BLaER1 treated with 17β-estradiol and CSF1 and Interleukin-3, amounts not matched to agents 10 nM and 100 nM (cell line): ENCODE data around the gene PRAC1.
"Not testable (repeated sequence)": the region's sequence is repeated elsewhere in the genome, so short reads cannot be mapped to it uniquely, and the experiment has no call there.

Experiments used
- H3K27ac ChIP-seq, 11 experiments: shearing (Covaris generic); formaldehyde crosslinking; 2 replicates each; pipeline ENCODE4 v1.8.1; 2022
- H3K27me3 ChIP-seq, 11 experiments: shearing (Covaris generic); formaldehyde crosslinking; 2 replicates each; pipeline ENCODE4 v1.8.1; 2022
- H3K36me3 ChIP-seq, 11 experiments: shearing (Covaris generic); formaldehyde crosslinking; 2 replicates each; pipeline ENCODE4 v1.8.1; 2022
- H3K4me1 ChIP-seq, 10 experiments: shearing (Covaris generic); formaldehyde crosslinking; 2 replicates each; pipeline ENCODE4 v1.8.1; 2022
- H3K4me2 ChIP-seq, 11 experiments: shearing (Covaris generic); formaldehyde crosslinking; 2 replicates each; pipeline ENCODE4 v1.8.1; 2022
- H3K4me3 ChIP-seq, 10 experiments: shearing (Covaris generic); formaldehyde crosslinking; 2 replicates each; pipeline ENCODE4 v1.8.1; 2022
- H3K9ac ChIP-seq, 11 experiments: shearing (Covaris generic); formaldehyde crosslinking; 2 replicates each; pipeline ENCODE4 v1.8.1; 2022
- H3K9me3 ChIP-seq, 11 experiments: shearing (Covaris generic); formaldehyde crosslinking; replicated peaks in 1 of 11; 2 replicates each; pipeline ENCODE4 v1.8.1; 2022
- H4K20me1 ChIP-seq, 11 experiments: shearing (Covaris generic); formaldehyde crosslinking; 2 replicates each; pipeline ENCODE4 v1.8.1; 2022
- Cebpa-rat ChIP-seq, 11 experiments: shearing (Covaris generic); IDR thresholded peaks; 2 replicates each; pipeline ENCODE4 v1.8.1; 2022

Gene PRAC1

GRCh38 chr17:48719642-48720265 lies 2.6 kb downstream of the PRAC1 start:
- H3K36me3 ChIP-seq: no peaks in the 10 kb centered on the region
- peaks cover 10 to 27% (median 16%) of the 10 kb centered on the region in 11 experiments; a peak in 18 of 22 replicates for H3K9me3 ChIP-seq
- H3K4me3 ChIP-seq: peak overlapping the region in 1 of 10 experiments; percentile 9; a peak in 1 of 20 replicates
- H3K9ac ChIP-seq: no peak overlapping the region
- H3K4me2 ChIP-seq: no peak overlapping the region
- peaks cover 0 to 21% (median 2%) of the 10 kb centered on the region in 10 experiments; a peak in 6 of 20 replicates for H3K4me1 ChIP-seq
- H3K27ac ChIP-seq: no peak overlapping the region
- peaks cover 100% of the 10 kb centered on the region in 11 experiments for H3K27me3 ChIP-seq
- H4K20me1 ChIP-seq: peaks cover 0 to 86% (median 61%) of the 10 kb centered on the region in 11 experiments; a peak in 19 of 22 replicates
- TF ChIP-seq Cebpa-rat (IDR thresholded peaks at IDR 0.05): no peak

GRCh38 chr17:48718761-48719641 lies 3.3 kb downstream of the PRAC1 start:
- Histone ChIP-seq H3K36me3 (no peaks in the 10 kb centered on the region), H3K4me3 (peak overlapping the region in 2 of 10 experiments; percentile 8 to 9; a peak in 1 of 20 replicates), H3K27ac (no peak overlapping the region), H4K20me1 (peaks cover 0 to 80% (median 56%) of the 10 kb centered on the region in 11 experiments; a peak in 19 of 22 replicates), H3K27me3 (peaks cover 99 to 100% (median 100%) of the 10 kb centered on the region in 11 experiments), H3K9ac (no peak overlapping the region), H3K4me1 (peaks cover 0 to 16% (median 2%) of the 10 kb centered on the region in 10 experiments; a peak in 5 of 20 replicates), H3K9me3 (peaks cover 10 to 27% (median 16%) of the 10 kb centered on the region in 11 experiments; a peak in 18 of 22 replicates), H3K4me2 (0 out of 22 replicates have a peak overlapping the region, but pooled peaks of 1 of the 11 experiments have one; percentile 33)
- TF ChIP-seq Cebpa-rat (IDR thresholded peaks at IDR 0.05): no peak

- TF ChIP-seq Cebpa-rat (IDR thresholded peaks at IDR 0.05): no peak
- Histone ChIP-seq H3K9ac (no peak overlapping the region), H3K9me3 (peaks cover 10 to 27% (median 16%) of the 10 kb centered on the region in 11 experiments; a peak in 18 of 22 replicates), H3K36me3 (no peaks in the 10 kb centered on the region), H3K27ac (no peak overlapping the region), H3K4me1 (peaks cover 0 to 8% (median 2%) of the 10 kb centered on the region in 10 experiments; a peak in 5 of 20 replicates), H4K20me1 (peaks cover 0 to 73% (median 50%) of the 10 kb centered on the region in 11 experiments; a peak in 19 of 22 replicates), H3K4me2 (no peak overlapping the region), H3K27me3 (peaks cover 99 to 100% (median 100%) of the 10 kb centered on the region in 11 experiments), H3K4me3 (0 out of 20 replicates have a peak overlapping the region, but pooled peaks of 1 of the 10 experiments have one; percentile 8)
Measured at GRCh38 chr17:48718227-48718760, 4.0 kb downstream of the PRAC1 start.

- Histone ChIP-seq H3K9ac (no peak overlapping the region), H3K36me3 (no peaks in the 10 kb centered on the region), H3K9me3 (peaks cover 10 to 27% (median 16%) of the 10 kb centered on the region in 11 experiments; a peak in 18 of 22 replicates), H3K27ac (no peak overlapping the region), H3K4me2 (no peak overlapping the region), H4K20me1 (peaks cover 0 to 66% (median 43%) of the 10 kb centered on the region in 11 experiments; a peak in 19 of 22 replicates), H3K4me3 (no peak overlapping the region), H3K27me3 (peaks cover 99 to 100% (median 100%) of the 10 kb centered on the region in 11 experiments), H3K4me1 (peaks cover 0 to 1% (median 0%) of the 10 kb centered on the region in 10 experiments; a peak in 3 of 20 replicates)
- no peak for TF ChIP-seq Cebpa-rat (IDR thresholded peaks at IDR 0.05)
Measured at GRCh38 chr17:48717367-48718226, 4.7 kb downstream of the PRAC1 start.

- peaks cover 10 to 27% (median 16%) of the 10 kb centered on the region in 11 experiments; a peak in 18 of 22 replicates for H3K9me3 ChIP-seq
- H3K27ac ChIP-seq, H3K4me3 ChIP-seq, H3K4me2 ChIP-seq, H3K36me3 ChIP-seq, H3K9ac ChIP-seq, H3K4me1 ChIP-seq: not testable (repeated sequence)
- H4K20me1 ChIP-seq: peaks cover 0 to 55% (median 32%) of the 10 kb centered on the region in 11 experiments; a peak in 19 of 22 replicates
- peaks cover 96 to 100% (median 100%) of the 10 kb centered on the region in 11 experiments for H3K27me3 ChIP-seq
Measured at GRCh38 chr17:48716549-48716948, 5.8 kb downstream of the PRAC1 start.

- Histone ChIP-seq H3K4me1 (no peaks in the 10 kb centered on the region), H3K9me3 (peaks cover 10 to 25% (median 16%) of the 10 kb centered on the region in 11 experiments; a peak in 18 of 22 replicates), H3K36me3 (no peaks in the 10 kb centered on the region), H3K9ac (no peak overlapping the region), H4K20me1 (peaks cover 0 to 51% (median 26%) of the 10 kb centered on the region in 11 experiments; a peak in 19 of 22 replicates), H3K27me3 (peaks cover 95 to 100% (median 100%) of the 10 kb centered on the region in 11 experiments), H3K4me2 (no peak overlapping the region), H3K4me3 (no peak overlapping the region), H3K27ac (no peak overlapping the region)
- TF ChIP-seq Cebpa-rat (IDR thresholded peaks at IDR 0.05): no peak
Measured at GRCh38 chr17:48715496-48716399, 6.6 kb downstream of the PRAC1 start.

GRCh38 chr17:48711128-48711527 lies 11.2 kb downstream of the PRAC1 start:
- H3K4me1 ChIP-seq: no peaks in the 10 kb centered on the region
- H3K4me3 ChIP-seq: no peak overlapping the region
- no peak overlapping the region for H3K27ac ChIP-seq
- H3K36me3 ChIP-seq: no peaks in the 10 kb centered on the region
- H4K20me1 ChIP-seq: peaks cover 0 to 10% (median 0%) of the 10 kb centered on the region in 11 experiments; a peak in 6 of 22 replicates
- no peak for TF ChIP-seq Cebpa-rat (IDR thresholded peaks at IDR 0.05)
- peaks cover 57 to 98% (median 88%) of the 10 kb centered on the region in 11 experiments for H3K27me3 ChIP-seq
- H3K9me3 ChIP-seq: no peaks in the 10 kb centered on the region
- H3K9ac ChIP-seq: no peak overlapping the region
- no peak overlapping the region for H3K4me2 ChIP-seq
